Panc1 (cell line): ENCODE results near the gene SLC9A9. TPM values are rescaled to one million over a fixed set of nuclear protein-coding genes. Genes with fewer than 3 reads are reported as not detected.
A peak's percentile ranks its signal among the peaks of the same experiment; 100 is the strongest.

Experiments
- ATAC-seq: fragments of 200-7000 bp; cut with Tn5 transposase; 2 replicates; pipeline ENCODE4 v1.9.1; 2020; ENCODE audit warnings: mild to moderate bottlenecking, moderate library complexity
- BruUV-seq: library from RNA; stranded (reverse); fragments of 400-500 nt; replicated peaks from 2 replicates; lab custom pipeline; 2021; lab: Mats Ljungman, UMichigan
- CTCF ChIA-PET: fragments of 300-600 bp; sonication (Branson Sonifier 250); formaldehyde crosslinking; loops from one replicate; lab custom pipeline; 2022; ENCODE audit warnings: antibody characterized with exemption; lab: Charles Lee
- POLR2A ChIA-PET: fragments of 300-600 bp; sonication (Branson Sonifier 250); formaldehyde crosslinking; loops from one replicate; lab custom pipeline; 2022; ENCODE audit warnings: antibody characterized with exemption; lab: Charles Lee
- DNase-seq: peaks from one replicate; pipeline ENCODE4 v3.0.0-alpha.2; 2010; ENCODE audit warnings: low read depth, low spot score
- H3K27ac ChIP-seq: 2 replicates; pipeline ENCODE4 v1.5.1; 2011; ENCODE audit warnings: mild to moderate bottlenecking, low read length, inconsistent platforms
- H3K27me3 ChIP-seq: fragments of 200-500 bp; sonication (Bioruptor generic); 2 replicates; pipeline ENCODE4 v1.6.0; 2014; ENCODE audit warnings: low read length, inconsistent platforms; ENCODE audit not compliant: control insufficient read depth, insufficient read depth
- H3K36me3 ChIP-seq: fragments of 200-500 bp; sonication (Bioruptor generic); 2 replicates; pipeline ENCODE4 v1.5.1; 2014; ENCODE audit warnings: inconsistent platforms, mild to moderate bottlenecking, low read length, moderate library complexity; ENCODE audit not compliant: control insufficient read depth, insufficient read depth
- H3K4me1 ChIP-seq: 2 replicates; pipeline ENCODE4 v1.5.1; 2011; ENCODE audit warnings: inconsistent platforms, mild to moderate bottlenecking, low read length, moderate library complexity; ENCODE audit not compliant: control insufficient read depth, insufficient read depth
- H3K4me3 ChIP-seq, 2 experiments: 2 replicates each; pipeline ENCODE4 v1.5.1; 2011 to 2012; ENCODE audit warnings: low read depth in 2 of 2, low read length in 2 of 2, mild to moderate bottlenecking in 2 of 2, inconsistent platforms in 1 of 2, moderate library complexity in 1 of 2
- H3K9me3 ChIP-seq: fragments of 200-500 bp; sonication (Bioruptor generic); 2 replicates; pipeline ENCODE4 v1.5.1; 2014; ENCODE audit warnings: low read depth, mild to moderate bottlenecking, inconsistent platforms, low read length, moderate library complexity; ENCODE audit not compliant: control insufficient read depth, insufficient read depth
- POLR2AphosphoS5 ChIP-seq: IDR thresholded peaks from 2 replicates; pipeline ENCODE4 v1.6.1; 2012; ENCODE audit warnings: mild to moderate bottlenecking, low read depth, low read length, moderate library complexity
- SIN3A ChIP-seq: IDR thresholded peaks from 2 replicates; pipeline ENCODE4 v1.6.1; 2012; ENCODE audit warnings: low read depth, mild to moderate bottlenecking, low read length, moderate library complexity, borderline replicate concordance; ENCODE audit not compliant: insufficient read depth
- TCF7L2 ChIP-seq: IDR thresholded peaks from 2 replicates; pipeline ENCODE4 v1.6.1; 2011; ENCODE audit warnings: mild to moderate bottlenecking, low read depth, low read length, inconsistent platforms
- in situ Hi-C: cut with HindIII; loops from 2 replicates; pipeline ENCODE4 v1.10.0; 2016; ENCODE audit warnings: low sequenced_read_pairs, low pct_unique_long_range_greater_than_20kb
- intact Hi-C: fragments of 100-400 bp; cut with micrococcal nuclease; formaldehyde crosslinking; loops from one replicate; pipeline ENCODE4 v1.10.0; 2022; ENCODE audit not compliant: unreplicated experiment
- total RNA-seq: library from RNA; stranded (reverse); gene quantifications from one replicate; pipeline ENCODE4 v1.2.1, GENCODE V29; 2021; ENCODE audit not compliant: unreplicated experiment
- TF ChIP-seq, protein P1 (sequence below), 2 experiments: IDR thresholded peaks; 2 replicates each; pipeline ENCODE4 v1.6.1; 2011 to 2012; ENCODE audit warnings: low read depth in 2 of 2, control low read depth in 1 of 2, low read length in 1 of 2, mild to moderate bottlenecking in 1 of 2, moderate library complexity in 1 of 2; ENCODE audit not compliant: insufficient read depth in 1 of 2
- TF ChIP-seq, protein P2 (sequence below): fragments of 450-650 bp; IDR thresholded peaks from 2 replicates; pipeline ENCODE4 v1.5.1; 2017; ENCODE audit warnings: mild to moderate bottlenecking

The SLC9A9 gene
- total RNA-seq, 1 experiment from 2014 or later, result not detected

DNA sequence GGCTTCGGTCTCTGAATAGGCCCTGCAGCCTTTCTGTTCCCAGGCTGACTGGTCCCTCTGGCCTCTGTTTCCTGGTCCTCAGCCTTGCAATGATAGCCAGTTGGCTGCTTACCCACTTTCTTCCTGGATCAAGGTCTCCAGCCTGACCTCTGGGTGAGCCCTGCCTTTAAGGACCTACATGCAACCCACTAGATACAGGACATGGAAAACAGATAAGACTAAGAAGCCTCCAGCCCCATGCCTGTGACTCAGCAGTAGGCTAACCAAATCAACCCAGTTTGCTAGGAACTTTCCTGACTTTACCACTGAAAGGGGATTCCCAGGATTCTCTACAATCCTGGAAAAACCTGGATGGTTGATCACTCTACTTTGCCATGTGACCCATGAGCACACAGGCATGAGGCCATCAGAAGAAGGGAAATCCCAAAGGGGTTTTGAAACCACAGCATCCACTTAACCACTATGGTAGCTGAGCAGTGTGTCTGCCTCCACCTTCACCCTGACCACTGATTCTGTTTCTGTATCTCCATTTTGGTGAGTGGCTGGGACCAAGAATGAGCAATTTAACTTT is 540.6 kb downstream of the SLC9A9 start:
- intact Hi-C loops, result no loop called here
- Histone ChIP-seq H3K4me3 (no peak overlapping the region), H3K9me3 (no peaks in the 10 kb centered on the region), H3K27me3 (no peaks in the 10 kb centered on the region), H3K36me3 (no peaks in the 10 kb centered on the region), H3K4me1 (no peaks in the 10 kb centered on the region), H3K27ac (no peak overlapping the region)
- no TSS peak for BruUV-seq
- POLR2A ChIA-PET, result no interaction called here
- in situ Hi-C loops, result no loop called here
- TF ChIP-seq, protein P1, sequence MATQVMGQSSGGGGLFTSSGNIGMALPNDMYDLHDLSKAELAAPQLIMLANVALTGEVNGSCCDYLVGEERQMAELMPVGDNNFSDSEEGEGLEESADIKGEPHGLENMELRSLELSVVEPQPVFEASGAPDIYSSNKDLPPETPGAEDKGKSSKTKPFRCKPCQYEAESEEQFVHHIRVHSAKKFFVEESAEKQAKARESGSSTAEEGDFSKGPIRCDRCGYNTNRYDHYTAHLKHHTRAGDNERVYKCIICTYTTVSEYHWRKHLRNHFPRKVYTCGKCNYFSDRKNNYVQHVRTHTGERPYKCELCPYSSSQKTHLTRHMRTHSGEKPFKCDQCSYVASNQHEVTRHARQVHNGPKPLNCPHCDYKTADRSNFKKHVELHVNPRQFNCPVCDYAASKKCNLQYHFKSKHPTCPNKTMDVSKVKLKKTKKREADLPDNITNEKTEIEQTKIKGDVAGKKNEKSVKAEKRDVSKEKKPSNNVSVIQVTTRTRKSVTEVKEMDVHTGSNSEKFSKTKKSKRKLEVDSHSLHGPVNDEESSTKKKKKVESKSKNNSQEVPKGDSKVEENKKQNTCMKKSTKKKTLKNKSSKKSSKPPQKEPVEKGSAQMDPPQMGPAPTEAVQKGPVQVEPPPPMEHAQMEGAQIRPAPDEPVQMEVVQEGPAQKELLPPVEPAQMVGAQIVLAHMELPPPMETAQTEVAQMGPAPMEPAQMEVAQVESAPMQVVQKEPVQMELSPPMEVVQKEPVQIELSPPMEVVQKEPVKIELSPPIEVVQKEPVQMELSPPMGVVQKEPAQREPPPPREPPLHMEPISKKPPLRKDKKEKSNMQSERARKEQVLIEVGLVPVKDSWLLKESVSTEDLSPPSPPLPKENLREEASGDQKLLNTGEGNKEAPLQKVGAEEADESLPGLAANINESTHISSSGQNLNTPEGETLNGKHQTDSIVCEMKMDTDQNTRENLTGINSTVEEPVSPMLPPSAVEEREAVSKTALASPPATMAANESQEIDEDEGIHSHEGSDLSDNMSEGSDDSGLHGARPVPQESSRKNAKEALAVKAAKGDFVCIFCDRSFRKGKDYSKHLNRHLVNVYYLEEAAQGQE (IDR thresholded peaks at IDR 0.05; ENCODE audit: insufficient read depth in 1 of 2, low read depth in 2 of 2, low read length in 1 of 2), result no peak
- TF ChIP-seq, protein P2, sequence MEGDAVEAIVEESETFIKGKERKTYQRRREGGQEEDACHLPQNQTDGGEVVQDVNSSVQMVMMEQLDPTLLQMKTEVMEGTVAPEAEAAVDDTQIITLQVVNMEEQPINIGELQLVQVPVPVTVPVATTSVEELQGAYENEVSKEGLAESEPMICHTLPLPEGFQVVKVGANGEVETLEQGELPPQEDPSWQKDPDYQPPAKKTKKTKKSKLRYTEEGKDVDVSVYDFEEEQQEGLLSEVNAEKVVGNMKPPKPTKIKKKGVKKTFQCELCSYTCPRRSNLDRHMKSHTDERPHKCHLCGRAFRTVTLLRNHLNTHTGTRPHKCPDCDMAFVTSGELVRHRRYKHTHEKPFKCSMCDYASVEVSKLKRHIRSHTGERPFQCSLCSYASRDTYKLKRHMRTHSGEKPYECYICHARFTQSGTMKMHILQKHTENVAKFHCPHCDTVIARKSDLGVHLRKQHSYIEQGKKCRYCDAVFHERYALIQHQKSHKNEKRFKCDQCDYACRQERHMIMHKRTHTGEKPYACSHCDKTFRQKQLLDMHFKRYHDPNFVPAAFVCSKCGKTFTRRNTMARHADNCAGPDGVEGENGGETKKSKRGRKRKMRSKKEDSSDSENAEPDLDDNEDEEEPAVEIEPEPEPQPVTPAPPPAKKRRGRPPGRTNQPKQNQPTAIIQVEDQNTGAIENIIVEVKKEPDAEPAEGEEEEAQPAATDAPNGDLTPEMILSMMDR, result no peak
- TF ChIP-seq POLR2AphosphoS5, result no peak
- TF ChIP-seq SIN3A, result no peak
- CTCF ChIA-PET, result no interaction called here
- DNase-seq (no peak), ATAC-seq (peak; percentile 26)

DNA sequence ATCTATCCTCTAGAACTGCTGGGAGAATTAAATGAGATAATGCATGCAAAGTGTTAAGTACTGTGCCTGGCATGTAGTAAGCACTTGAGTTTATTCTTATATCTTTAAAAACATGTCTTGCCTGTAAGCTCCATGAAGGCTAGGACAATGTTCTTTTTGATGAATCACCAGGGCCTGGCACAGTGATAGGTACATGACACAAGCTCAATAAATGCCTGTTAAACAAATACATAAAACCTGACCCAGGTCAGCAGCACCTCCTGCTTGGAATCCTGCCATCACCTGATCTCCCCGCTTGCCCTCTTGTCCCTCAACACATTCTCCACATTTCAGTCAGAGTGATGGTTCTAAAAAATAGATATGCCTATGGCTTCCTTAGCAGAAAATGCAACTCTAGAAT is 541.9 kb downstream of the SLC9A9 start:
- ATAC-seq (no peak), DNase-seq (no peak)
- CTCF ChIA-PET, result no interaction called here
- Histone ChIP-seq H3K4me3 (no peak overlapping the region), H3K36me3 (no peaks in the 10 kb centered on the region), H3K9me3 (no peaks in the 10 kb centered on the region), H3K27ac (no peak overlapping the region), H3K4me1 (no peaks in the 10 kb centered on the region), H3K27me3 (no peaks in the 10 kb centered on the region)
- TF ChIP-seq POLR2AphosphoS5, result no peak
- no peak for TF ChIP-seq TCF7L2
- TF ChIP-seq SIN3A, result no peak
- POLR2A ChIA-PET, result no interaction called here
- in situ Hi-C loops, result no loop called here
- BruUV-seq, result no TSS peak
- intact Hi-C loops, result no loop called here

DNA sequence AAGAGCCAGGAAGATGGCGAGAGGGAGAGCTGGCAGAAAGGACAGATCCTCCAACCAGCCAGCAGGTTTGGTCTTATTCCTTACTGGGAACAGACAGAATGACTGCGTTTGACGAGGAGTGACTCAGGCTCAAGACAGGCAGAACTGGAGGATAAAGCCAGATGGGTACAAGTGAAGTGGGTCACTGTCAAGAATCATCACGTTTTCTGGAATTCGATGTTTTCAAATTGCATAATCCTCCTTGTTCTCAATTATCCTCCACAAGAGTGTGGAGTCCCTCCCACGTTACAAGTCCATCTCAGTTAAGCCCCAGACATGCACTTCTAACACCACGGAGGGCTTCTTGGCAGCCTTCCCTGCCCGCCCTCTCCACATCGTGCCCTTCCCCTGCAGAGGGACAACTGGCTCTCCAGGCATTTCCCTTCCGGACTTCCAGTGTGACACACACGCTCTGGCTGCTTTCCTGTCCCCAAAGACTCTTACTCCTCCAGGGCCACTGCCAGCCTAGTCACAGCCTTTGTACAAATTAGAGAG is 545.6 kb downstream of the SLC9A9 start:
- no peaks in the 10 kb centered on the region for H3K9me3 ChIP-seq
- DNase-seq (no peak), ATAC-seq (peak; percentile 63; the same call in 1 of the 2 replicates)
- intact Hi-C loops, result no loop called here
- POLR2A ChIA-PET, result no interaction called here
- in situ Hi-C loops, result no loop called here
- no peaks in the 10 kb centered on the region for H3K4me1 ChIP-seq
- H3K36me3 ChIP-seq, result no peaks in the 10 kb centered on the region
- BruUV-seq, result no TSS peak
- H3K27ac ChIP-seq, result no peak overlapping the region
- H3K4me3 ChIP-seq, result no peak overlapping the region
- H3K27me3 ChIP-seq, result no peaks in the 10 kb centered on the region
- TF ChIP-seq POLR2AphosphoS5 (no peak), SIN3A (no peak), TCF7L2 (no peak)
- TF ChIP-seq, protein P2, result no peak
- TF ChIP-seq, protein P1 (IDR thresholded peaks at IDR 0.05; ENCODE audit: insufficient read depth in 1 of 2, low read depth in 2 of 2, low read length in 1 of 2), result no peak
- CTCF ChIA-PET, result no interaction called here
